ENCODE measurements around the gene HAUS7. TPM values are rescaled to one million over a fixed set of nuclear protein-coding genes. Genes with fewer than 3 reads are reported as not detected.

The HAUS7 gene
- total RNA-seq, 2 experiments from 2014 or later = 24.4 to 25.6 TPM

- POLR2A ChIA-PET = no interaction called here
- no peaks in the 10 kb centered on the region for H3K9me3 ChIP-seq (ENCODE audit: control insufficient read depth in 1 of 2, insufficient read depth in 1 of 2, low read length in 2 of 2)
- no peak for TF ChIP-seq CTCF (IDR thresholded peaks at IDR 0.05)
- peaks cover 7% of the 10 kb centered on the region for H3K4me1 Mint-ChIP-seq (ENCODE audit: low read depth)
- H3K9me3 Mint-ChIP-seq = no peaks in the 10 kb centered on the region
- H3K36me3 Mint-ChIP-seq (ENCODE audit: low read depth) = no peaks in the 10 kb centered on the region
- no peak overlapping the region for H3K4me3 Mint-ChIP-seq
- H3K27me3 Mint-ChIP-seq = peaks cover 6% of the 10 kb centered on the region
- no peak overlapping the region for H3K4me3 ChIP-seq (ENCODE audit: low read length)
- CTCF ChIA-PET = no interaction called here
- H3K27ac Mint-ChIP-seq = no peak overlapping the region
- H3K27ac ChIP-seq (ENCODE audit: low read depth in 1 of 2, low read length in 2 of 2) = no peak overlapping the region
- H3K27me3 ChIP-seq (ENCODE audit: control insufficient read depth in 1 of 2, insufficient read depth in 2 of 2, low read length in 2 of 2) = no peaks in the 10 kb centered on the region
- intact Hi-C loops (cut with DNase I, micrococcal nuclease) = no loop called here
- H3K4me1 ChIP-seq (ENCODE audit: insufficient read depth, low read length) = peaks cover 15% of the 10 kb centered on the region
- no peaks in the 10 kb centered on the region for H3K36me3 ChIP-seq (ENCODE audit: insufficient read depth, low read length)
- DNase-seq (no peak), ATAC-seq (ENCODE audit: poor library complexity) (no peak)
Observed at GRCh38 chrX:153408221-153408721, 62.1 kb downstream of the HAUS7 start.

- TF ChIP-seq CTCF (IDR thresholded peaks at IDR 0.05) = no peak
- no peak for ATAC-seq (ENCODE audit: poor library complexity)
- H3K9me3 Mint-ChIP-seq = no peaks in the 10 kb centered on the region
- H3K36me3 Mint-ChIP-seq (ENCODE audit: low read depth) = no peaks in the 10 kb centered on the region
- H3K4me1 ChIP-seq (ENCODE audit: insufficient read depth, low read length) = peaks cover 15% of the 10 kb centered on the region
- H3K27ac ChIP-seq (ENCODE audit: low read depth in 1 of 2, low read length in 2 of 2) = no peak overlapping the region
- no peaks in the 10 kb centered on the region for H3K9me3 ChIP-seq (ENCODE audit: control insufficient read depth in 1 of 2, insufficient read depth in 1 of 2, low read length in 2 of 2)
- H3K36me3 ChIP-seq (ENCODE audit: insufficient read depth, low read length) = no peaks in the 10 kb centered on the region
- CTCF ChIA-PET = no interaction called here
- H3K27me3 ChIP-seq (ENCODE audit: control insufficient read depth in 1 of 2, insufficient read depth in 2 of 2, low read length in 2 of 2) = no peaks in the 10 kb centered on the region
- no peak overlapping the region for H3K27ac Mint-ChIP-seq
- H3K4me3 ChIP-seq (ENCODE audit: low read length) = no peak overlapping the region
- H3K4me3 Mint-ChIP-seq = no peak overlapping the region
- intact Hi-C loops (cut with DNase I, micrococcal nuclease) = no loop called here
- POLR2A ChIA-PET = no interaction called here
- peaks cover 6% of the 10 kb centered on the region for H3K27me3 Mint-ChIP-seq
- peaks cover 7% of the 10 kb centered on the region for H3K4me1 Mint-ChIP-seq (ENCODE audit: low read depth)
- DNase-seq = no peak
Observed at GRCh38 chrX:153407736-153408135, 62.6 kb downstream of the HAUS7 start.

DNA sequence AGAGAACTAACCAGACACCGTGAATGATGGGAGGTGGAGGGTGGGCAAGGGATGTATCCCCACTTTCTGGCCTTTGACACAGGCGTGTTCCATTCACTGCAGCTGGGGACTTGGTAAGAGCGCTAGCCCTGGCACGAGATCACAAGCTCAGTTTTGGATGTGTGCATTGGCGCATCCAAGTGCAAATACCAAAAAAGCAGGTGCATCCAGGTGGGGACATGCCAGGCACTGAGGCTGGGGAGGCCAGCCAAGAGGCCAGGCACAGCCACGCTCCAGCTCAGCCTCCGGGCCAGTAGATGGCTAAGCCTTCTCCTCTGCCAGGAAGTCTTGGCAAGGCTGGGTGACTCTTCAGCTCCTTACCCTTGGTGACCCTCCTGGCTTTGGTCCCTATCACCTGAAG is 63.5 kb downstream of the HAUS7 start:
- CTCF ChIA-PET = no interaction called here
- H3K27me3 ChIP-seq (ENCODE audit: control insufficient read depth in 1 of 2, insufficient read depth in 2 of 2, low read length in 2 of 2) = no peaks in the 10 kb centered on the region
- Mint-ChIP-seq H3K27me3 (peaks cover under 1% of the 10 kb centered on the region), H3K4me3 (no peak overlapping the region), H3K9me3 (no peaks in the 10 kb centered on the region), H3K4me1 (ENCODE audit: low read depth) (peaks cover 1% of the 10 kb centered on the region), H3K27ac (no peak overlapping the region), H3K36me3 (ENCODE audit: low read depth) (no peaks in the 10 kb centered on the region)
- H3K27ac ChIP-seq (ENCODE audit: low read depth in 1 of 2, low read length in 2 of 2) = no peak overlapping the region
- H3K9me3 ChIP-seq (ENCODE audit: control insufficient read depth in 1 of 2, insufficient read depth in 1 of 2, low read length in 2 of 2) = no peaks in the 10 kb centered on the region
- POLR2A ChIA-PET = no interaction called here
- no peak for TF ChIP-seq CTCF (IDR thresholded peaks at IDR 0.05)
- intact Hi-C loops (cut with DNase I, micrococcal nuclease) = no loop called here
- no peaks in the 10 kb centered on the region for H3K36me3 ChIP-seq (ENCODE audit: insufficient read depth, low read length)
- no peak overlapping the region for H3K4me3 ChIP-seq (ENCODE audit: low read length)
- H3K4me1 ChIP-seq (ENCODE audit: insufficient read depth, low read length) = peaks cover 8% of the 10 kb centered on the region
- ATAC-seq (ENCODE audit: poor library complexity) = no peak
- no peak for DNase-seq
